ENCODE results near the gene CTDSPL2. TPM values are rescaled to one million over a fixed set of nuclear protein-coding genes. Genes with fewer than 3 reads are reported as not detected.

CTDSPL2 gene
- total RNA-seq, 1 experiment from 2014 or later: 99.7 TPM

- peaks cover 7% of the 10 kb centered on the region for H3K4me1 ChIP-seq (ENCODE audit: insufficient read depth, low read length, poor library complexity, severe bottlenecking)
- no TSS peak for BruUV-seq (replicated peaks)
- TF ChIP-seq CTCF (conservative IDR thresholded peaks at IDR 0.05; ENCODE audit: low read depth, low read length): peak; percentile 45
- TF ChIP-seq EZH2 (IDR thresholded peaks at IDR 0.05; ENCODE audit: borderline replicate concordance, low read depth, low read length, poor library complexity, severe bottlenecking): no peak
- POLR2A ChIA-PET (ENCODE audit: low non-redundant PET): interaction anchor here (0.5 kb wide), 2 partner anchors 116 to 212 kb away, joined by 4 to 5 read pairs; no protein-coding TSS in a partner anchor
- H3K36me3 ChIP-seq (ENCODE audit: insufficient read depth, low read length, poor library complexity, severe bottlenecking): peaks cover 21% of the 10 kb centered on the region
- CTCF ChIA-PET: interaction anchor here (0.6 to 1.2 kb wide), 2 partner anchors 35 to 341 kb away, joined by 3 to 7 read pairs; partner anchors contain the start of gene FRMD5
- H3K9me3 ChIP-seq (ENCODE audit: low read depth, low read length, poor library complexity, severe bottlenecking): no peaks in the 10 kb centered on the region
- intact Hi-C loops (cut with micrococcal nuclease; ENCODE audit: unreplicated experiment): no loop called here
- DNase-seq (ENCODE audit: low spot score): no peak
- no peaks in the 10 kb centered on the region for H3K27me3 ChIP-seq (replicated peaks; ENCODE audit: insufficient read depth, low read depth, low read length, poor library complexity)
- H3K27ac ChIP-seq (ENCODE audit: low read depth, low read length, poor library complexity, severe bottlenecking): peak overlapping the region; percentile 96
- peak overlapping the region; percentile 90 for H3K4me3 ChIP-seq (ENCODE audit: low read depth, low read length, poor library complexity, severe bottlenecking)
Measured at GRCh38 chr15:44536302-44536961, 109.0 kb downstream of the CTDSPL2 start.

GRCh38 chr15:44536962-44537734 is 109.7 kb downstream of the CTDSPL2 start, which contains the start of gene EIF3J:
Gene EIF3J (plus strand): TSS chr15:44537147. CDS start chr15:44537195, 48 bp downstream.
- CTCF ChIA-PET: interaction anchor here (0.5 to 1.2 kb wide), 3 partner anchors 12 to 342 kb away, joined by 3 to 7 read pairs (median 5); partner anchors contain the start of gene FRMD5
- Histone ChIP-seq H3K4me3 (ENCODE audit: low read depth, low read length, poor library complexity, severe bottlenecking) (peak within 1 kb of the TSS; percentile 90), H3K4me1 (ENCODE audit: insufficient read depth, low read length, poor library complexity, severe bottlenecking) (peaks cover 7% of the 10 kb centered on the region), H3K27me3 (replicated peaks; ENCODE audit: insufficient read depth, low read depth, low read length, poor library complexity) (no peaks in the 10 kb centered on the region), H3K9me3 (ENCODE audit: low read depth, low read length, poor library complexity, severe bottlenecking) (no peaks in the 10 kb centered on the region), H3K27ac (ENCODE audit: low read depth, low read length, poor library complexity, severe bottlenecking) (peak within 1 kb of the TSS; percentile 96), H3K36me3 (ENCODE audit: insufficient read depth, low read length, poor library complexity, severe bottlenecking) (peaks cover 27% of the 10 kb centered on the region)
- DNase-seq (ENCODE audit: low spot score): peak; percentile 97
- no peak for TF ChIP-seq CTCF (conservative IDR thresholded peaks at IDR 0.05; ENCODE audit: low read depth, low read length)
- TF ChIP-seq EZH2 (IDR thresholded peaks at IDR 0.05; ENCODE audit: borderline replicate concordance, low read depth, low read length, poor library complexity, severe bottlenecking): no peak
- POLR2A ChIA-PET (ENCODE audit: low non-redundant PET): interaction anchor here (0.5 kb wide), 2 partner anchors 117 to 213 kb away, joined by 4 to 5 read pairs; no protein-coding TSS in a partner anchor
- intact Hi-C loops (cut with micrococcal nuclease; ENCODE audit: unreplicated experiment): no loop called here
- BruUV-seq (replicated peaks): no TSS peak

- Histone ChIP-seq H3K4me1 (ENCODE audit: insufficient read depth, low read length, poor library complexity, severe bottlenecking) (peaks cover 7% of the 10 kb centered on the region), H3K4me3 (ENCODE audit: low read depth, low read length, poor library complexity, severe bottlenecking) (peak overlapping the region; percentile 90), H3K36me3 (ENCODE audit: insufficient read depth, low read length, poor library complexity, severe bottlenecking) (peaks cover 27% of the 10 kb centered on the region), H3K27me3 (replicated peaks; ENCODE audit: insufficient read depth, low read depth, low read length, poor library complexity) (no peaks in the 10 kb centered on the region), H3K9me3 (ENCODE audit: low read depth, low read length, poor library complexity, severe bottlenecking) (no peaks in the 10 kb centered on the region), H3K27ac (ENCODE audit: low read depth, low read length, poor library complexity, severe bottlenecking) (peak overlapping the region; percentile 92)
- intact Hi-C loops (cut with micrococcal nuclease; ENCODE audit: unreplicated experiment): no loop called here
- ChIA-PET POLR2A (ENCODE audit: low non-redundant PET) (no interaction called here), CTCF (interaction anchor here (0.5 to 1.2 kb wide), 3 partner anchors 12 to 59 kb away, joined by 3 to 5 read pairs (median 4); no protein-coding TSS in a partner anchor)
- BruUV-seq (replicated peaks): no TSS peak
- DNase-seq (ENCODE audit: low spot score): no peak
- TF ChIP-seq EZH2 (IDR thresholded peaks at IDR 0.05; ENCODE audit: borderline replicate concordance, low read depth, low read length, poor library complexity, severe bottlenecking) (no peak), CTCF (conservative IDR thresholded peaks at IDR 0.05; ENCODE audit: low read depth, low read length) (no peak)
Measured at GRCh38 chr15:44537735-44538240, 110.4 kb downstream of the CTDSPL2 start.

Data from A673 (cell line).